B cell (primary cell): Measurements from ENCODE around the gene NUDT3.

Experiments
- CTCF ChIP-seq: fragments of 200-600 bp; IDR thresholded peaks from one replicate; pipeline ENCODE4 v1.8.0; 2022; ENCODE audit warnings: antibody characterized with exemption, mild to moderate bottlenecking
- EZH2 ChIP-seq: IDR thresholded peaks from 2 replicates; pipeline ENCODE4 v1.6.1; 2012; ENCODE audit warnings: borderline replicate concordance, low read depth, mild to moderate bottlenecking, moderate library complexity, low read length; ENCODE audit not compliant: insufficient read depth, poor library complexity, severe bottlenecking

- TF ChIP-seq CTCF, result no peak
- no peak for TF ChIP-seq EZH2
These were observed 67.6 kb downstream of the NUDT3 start for GRCh38 chr6:34324738-34325444.
